PC-9 (cell line): ENCODE measurements around the gene TRIP6.

Experiments
- CTCF ChIP-seq: fragments of 200-600 bp; sonication (generic); conservative IDR thresholded peaks from 2 replicates; pipeline ENCODE4 v1.6.1; 2017; ENCODE audit warnings: mixed run types, antibody characterized with exemption, mild to moderate bottlenecking, moderate library complexity
- EZH2 ChIP-seq: fragments of 200-600 bp; sonication (generic); IDR thresholded peaks from 2 replicates; pipeline ENCODE4 v1.8.0; 2017; ENCODE audit warnings: antibody characterized with exemption, low read depth

GRCh38 chr7:100825751-100826513 is 41.3 kb upstream of the TRIP6 start:
- TF ChIP-seq CTCF (peak; percentile 69), EZH2 (no peak)
